Suppressor macrophage treated with lipopolysaccharide for 1 hour (primary cell): ENCODE measurements around the gene PTPRD.

Source experiments
- DNase-seq, 3 donors: peaks; one replicate each; pipeline ENCODE4 v3.0.0-alpha.2; 2020 to 2022

The PTPRD gene

DNA sequence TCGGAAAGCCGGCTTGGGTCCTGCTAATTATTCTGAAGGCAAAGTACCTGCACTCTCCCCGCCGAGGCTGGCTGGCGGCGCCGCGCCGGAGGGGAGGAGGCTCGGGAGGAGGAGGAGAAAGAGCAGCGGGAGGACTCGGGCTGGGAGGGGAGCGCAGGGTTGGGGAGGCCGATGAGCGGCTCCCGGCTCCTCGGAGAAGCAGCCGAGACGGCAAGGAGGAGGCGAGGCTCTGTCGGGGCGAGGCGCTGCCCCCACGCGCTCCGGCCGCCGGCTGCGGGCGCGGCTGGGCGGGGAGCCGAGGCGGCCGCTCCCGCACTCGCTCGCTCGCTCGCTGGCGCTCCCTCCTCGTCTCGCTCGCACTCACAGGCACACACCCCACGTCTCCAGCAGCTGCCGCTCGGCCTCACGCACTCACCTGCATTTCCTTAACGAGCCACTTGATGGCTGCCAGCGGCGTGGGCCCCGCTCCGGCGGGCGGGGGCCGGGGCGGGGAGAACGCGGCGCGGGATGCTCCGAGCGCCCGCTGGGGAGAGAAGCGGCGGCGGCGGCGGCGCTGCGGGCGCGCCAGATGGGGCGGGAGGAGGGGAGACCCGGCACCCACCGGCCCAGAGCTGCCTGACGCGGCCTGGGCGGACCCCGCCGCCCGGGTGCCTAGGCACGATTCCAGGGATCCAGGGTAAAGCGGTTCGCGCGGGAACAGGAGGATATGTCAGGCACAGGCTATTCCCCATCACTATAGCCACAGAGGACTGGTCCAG lies at the start of gene PTPRD:
Gene PTPRD (minus strand): TSS at position 362 of the 758 bp plus-strand sequence.
- peak in 1 of 3 donors; percentile 9 for DNase-seq

- DNase-seq, result no peak
Observed at GRCh38 chr9:10661994-10662393, 49.2 kb upstream of the PTPRD start.

DNA sequence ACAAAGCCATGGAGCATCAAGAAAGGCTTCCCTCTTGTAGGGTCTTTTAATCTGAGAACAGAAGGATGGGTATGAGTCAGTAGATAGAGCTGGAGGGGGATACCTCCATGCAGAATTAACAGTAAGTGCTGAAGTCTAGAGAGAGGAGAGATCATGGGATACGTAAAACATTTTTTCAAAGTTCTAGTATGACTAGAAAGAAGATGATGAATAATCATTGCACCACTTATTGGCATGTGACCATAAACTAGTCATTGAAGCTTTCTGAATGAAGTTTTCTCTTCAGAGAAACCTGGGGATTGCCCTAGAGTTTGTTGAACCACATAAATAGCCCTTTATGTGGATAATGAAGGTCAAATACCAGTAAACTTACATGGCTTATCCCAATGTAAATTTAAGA lies 48.6 kb upstream of the PTPRD start:
- no peak for DNase-seq

DNA sequence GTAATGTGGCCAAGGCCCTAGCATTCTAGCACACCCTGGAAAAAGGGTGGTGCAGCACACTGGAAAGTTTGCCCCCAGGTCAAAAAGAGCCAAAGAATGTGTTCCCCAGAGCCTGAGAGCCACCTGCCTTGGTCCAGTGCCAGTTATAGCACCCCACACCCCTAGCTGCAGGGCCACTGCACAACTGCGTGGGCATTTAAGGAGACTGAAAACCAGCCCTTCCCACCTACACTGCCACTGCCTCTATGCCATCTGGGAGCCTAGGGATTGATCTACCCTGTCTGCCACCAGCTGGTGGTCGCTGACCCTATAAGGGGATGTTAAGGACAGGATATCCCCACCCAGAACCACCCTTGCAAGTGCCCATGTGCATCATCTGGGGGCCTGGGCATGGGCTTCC lies 38.2 kb upstream of the PTPRD start:
- DNase-seq, result no peak

- no peak for DNase-seq
Observed at GRCh38 chr9:10649076-10649475, 36.3 kb upstream of the PTPRD start.

DNA sequence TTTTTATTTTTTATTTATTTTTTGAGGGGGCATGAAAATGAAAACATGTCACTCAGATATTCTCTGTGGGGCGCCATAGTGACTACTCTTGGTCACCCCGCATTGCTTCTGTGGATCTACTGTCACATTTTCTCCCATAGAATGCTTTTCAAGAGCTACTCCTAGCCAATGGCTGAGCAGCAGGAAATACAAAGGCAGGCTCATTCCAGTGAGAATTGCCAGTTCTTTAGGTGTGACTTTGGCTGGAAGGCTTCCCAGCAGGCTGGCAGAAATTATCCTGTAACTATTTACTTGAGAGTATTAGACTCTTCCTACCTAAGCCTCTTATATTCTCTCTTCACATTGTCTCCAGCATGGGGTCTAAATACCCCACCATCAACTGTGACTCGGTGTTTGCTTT lies 21.0 kb upstream of the PTPRD start:
- no peak for DNase-seq

DNA sequence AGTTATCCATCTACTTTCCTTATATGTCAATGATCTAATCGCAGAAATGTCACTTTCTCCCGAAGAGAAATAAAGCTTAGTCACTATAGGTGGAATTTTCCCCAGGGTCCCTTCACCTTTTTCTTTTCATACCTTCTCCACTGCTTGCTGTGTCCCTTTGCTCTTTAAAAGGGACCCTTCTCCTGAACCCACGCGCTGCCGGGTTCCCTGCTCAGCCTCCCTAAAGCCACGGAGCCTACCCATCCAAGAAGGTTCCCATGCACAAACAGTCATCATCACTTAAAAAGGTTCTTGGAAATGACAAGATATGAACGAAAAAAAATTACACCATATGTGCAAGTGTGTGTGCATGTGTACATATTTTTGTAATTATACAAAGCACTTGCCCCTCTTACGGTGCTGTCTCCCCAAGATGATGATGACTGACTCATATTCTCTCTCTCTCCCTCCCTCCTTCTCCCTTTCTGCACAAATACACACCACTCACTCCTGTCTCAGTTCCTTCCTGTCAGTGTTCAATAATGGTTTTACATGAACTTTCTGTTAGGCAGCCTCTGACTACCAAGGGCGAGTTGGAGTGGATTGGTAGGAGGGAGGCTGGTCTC lies 1.5 kb upstream of the PTPRD start:
- DNase-seq, result no peak

DNA sequence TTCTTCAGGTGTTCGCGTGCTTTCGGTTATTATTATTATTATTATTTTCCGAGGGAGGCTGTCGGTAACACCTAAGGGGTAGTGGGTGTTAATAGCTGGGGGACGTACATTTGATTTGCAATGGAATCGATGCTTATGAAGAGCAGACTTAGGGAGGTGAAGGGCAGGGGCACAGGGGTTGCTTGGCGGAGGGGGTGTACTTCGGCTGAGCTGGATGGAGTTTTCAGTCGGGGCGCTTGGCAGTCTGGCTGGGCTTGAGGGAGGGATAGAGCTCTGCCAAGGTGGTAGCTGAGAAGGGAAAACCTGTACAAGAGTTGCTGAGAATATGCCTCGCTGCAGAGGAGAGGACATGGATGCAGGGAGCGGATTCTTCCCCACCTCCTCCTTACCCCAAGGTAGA lies 617 bp upstream of the PTPRD start:
- no peak for DNase-seq

DNA sequence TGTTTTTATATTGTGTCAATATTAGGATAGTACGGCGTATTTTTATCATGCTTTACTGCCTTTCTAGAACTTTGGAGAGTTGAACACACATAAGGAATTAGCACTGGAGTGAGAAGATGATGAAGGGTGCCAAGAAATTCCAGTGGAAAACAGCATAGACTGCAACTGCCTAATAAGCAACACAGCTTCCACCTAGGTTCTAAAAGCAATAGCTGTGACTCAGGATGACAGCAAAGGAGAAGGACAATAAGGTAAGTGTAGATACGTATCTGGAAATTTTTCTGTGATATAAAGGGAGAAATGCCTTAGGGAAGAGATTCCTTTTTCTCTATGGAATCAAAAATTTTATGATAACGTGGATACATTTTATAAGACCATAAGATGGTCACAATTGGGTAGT lies 7.4 kb downstream of the PTPRD start:
- no peak for DNase-seq

DNA sequence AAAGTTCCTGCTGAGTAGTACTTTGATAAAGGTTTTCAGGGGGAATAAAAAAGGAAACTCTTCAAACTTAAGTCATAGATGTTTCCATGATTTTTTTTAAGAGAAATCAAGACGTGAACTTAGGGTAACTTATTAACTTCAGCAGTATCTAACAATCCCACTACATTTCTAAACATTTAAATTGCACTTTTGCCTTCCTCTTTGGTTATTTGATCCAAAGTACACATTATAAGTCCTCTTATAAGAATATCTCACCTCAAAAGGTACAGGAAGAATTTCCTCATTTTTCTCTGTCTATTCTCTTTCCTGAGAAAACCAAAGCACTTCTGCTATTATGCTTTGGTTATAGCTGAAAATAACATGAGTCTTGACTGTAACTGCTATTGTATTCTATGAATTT lies 7.9 kb downstream of the PTPRD start:
- no peak for DNase-seq

DNA sequence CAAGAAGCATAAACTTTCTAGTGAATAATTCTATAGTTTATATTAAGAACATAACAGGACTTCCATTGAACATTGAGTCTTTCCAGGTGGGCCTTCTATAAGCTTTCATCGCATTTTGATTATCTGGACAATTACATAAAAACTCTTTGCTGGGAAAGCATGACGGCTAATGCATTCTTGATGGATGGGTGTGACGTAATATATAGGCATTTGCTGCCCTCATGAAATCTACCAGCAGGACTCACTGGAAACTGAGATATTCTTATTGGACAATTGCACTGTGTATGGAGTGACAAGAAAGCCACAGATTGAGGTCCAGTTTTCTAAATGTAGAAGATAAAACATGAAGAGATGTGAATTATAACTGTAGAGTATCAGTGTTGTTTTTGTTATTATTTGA lies 15.0 kb downstream of the PTPRD start:
- no peak for DNase-seq

GRCh38 chr9:10594482-10594881 lies 18.3 kb downstream of the PTPRD start:
- no peak for DNase-seq

DNA sequence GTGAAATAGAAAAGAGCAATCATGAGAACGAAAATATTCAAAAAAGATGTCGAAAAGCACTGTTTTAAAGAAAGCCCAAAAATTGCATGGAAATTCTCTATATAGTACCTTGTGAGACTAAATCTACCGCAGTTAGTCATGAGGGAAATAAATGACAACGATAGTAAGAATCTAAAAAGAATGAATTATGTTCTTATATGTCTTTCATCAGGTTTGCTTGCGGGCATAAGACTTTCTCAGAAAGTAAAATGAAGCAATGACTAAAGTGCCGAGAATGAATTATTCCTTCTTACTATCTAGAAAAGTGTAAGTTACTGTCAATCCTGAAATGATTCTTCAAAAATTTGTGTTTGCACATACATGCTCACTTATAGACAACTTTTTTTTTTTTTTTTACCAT lies 26.4 kb downstream of the PTPRD start:
- no peak for DNase-seq

DNA sequence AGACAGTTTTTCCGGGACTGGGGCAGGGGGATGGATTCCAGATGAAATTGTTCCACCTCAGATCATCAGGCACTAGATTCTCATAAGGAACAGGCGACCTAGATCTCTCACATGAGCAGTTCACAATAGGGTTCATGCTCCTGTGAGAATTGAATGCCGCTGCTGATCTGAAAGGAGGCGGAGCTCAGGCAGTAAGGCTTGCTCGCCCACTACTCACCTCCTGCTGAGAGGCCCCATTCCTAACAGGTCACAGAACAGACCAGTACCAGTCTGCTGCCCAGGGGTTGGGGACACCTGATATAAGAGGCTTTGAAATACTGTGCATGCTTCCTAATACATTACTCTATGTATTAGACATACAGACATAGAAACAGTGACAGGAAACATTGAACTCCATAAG lies 41.1 kb downstream of the PTPRD start:
- DNase-seq, result no peak

DNA sequence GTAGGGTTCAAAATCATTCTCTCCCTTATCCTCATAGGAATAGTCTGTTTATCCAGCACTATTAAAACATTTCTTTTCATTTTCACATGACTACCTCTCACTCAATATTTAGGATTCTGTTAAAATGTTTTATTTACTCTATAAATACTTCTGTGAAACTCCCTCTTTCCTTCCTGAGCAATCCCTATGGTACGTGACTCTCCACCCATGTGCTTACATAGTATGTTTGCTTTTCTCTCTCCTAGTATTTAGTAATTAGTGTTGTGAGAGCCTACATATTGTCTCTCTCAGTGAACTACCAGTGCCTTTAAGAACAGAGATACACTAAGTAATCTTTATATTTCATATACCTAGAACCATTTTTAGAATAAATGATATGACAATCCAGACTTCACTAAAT lies 46.0 kb downstream of the PTPRD start:
- DNase-seq, result no peak

DNA sequence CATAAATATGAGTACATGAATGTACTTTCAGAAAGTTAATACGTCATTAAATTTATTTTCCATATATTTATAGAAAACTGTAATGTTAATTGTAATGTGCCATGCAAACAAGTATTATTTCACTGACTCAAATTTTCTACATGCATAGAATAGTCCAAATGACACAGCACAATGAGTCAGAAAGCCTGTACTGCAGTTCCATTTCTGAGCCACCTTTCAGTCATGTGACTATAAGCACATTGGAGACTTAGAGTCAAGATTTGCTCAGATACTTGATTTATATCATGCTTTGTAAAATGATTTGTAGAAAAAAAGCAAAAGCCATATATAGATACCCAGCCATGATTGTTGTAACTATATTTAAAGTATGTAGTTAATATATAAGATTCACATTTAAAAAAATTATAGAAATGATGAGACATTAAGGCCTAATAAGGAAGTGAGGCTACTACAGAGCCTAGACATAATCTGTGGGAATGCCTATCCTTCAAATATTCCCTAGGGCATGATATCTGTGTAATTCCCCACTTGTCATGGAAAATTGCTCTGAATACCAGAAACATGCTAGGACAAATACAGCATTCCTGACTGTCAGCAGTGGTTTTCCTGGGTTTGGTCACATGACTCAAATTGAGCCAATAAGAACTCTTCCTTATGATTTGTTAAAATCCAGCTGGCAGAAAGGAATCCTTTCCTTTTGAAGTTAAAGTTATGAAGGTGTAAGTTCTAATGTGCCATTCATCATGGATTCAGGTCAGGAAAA lies 50.0 kb downstream of the PTPRD start:
- no peak for DNase-seq

DNA sequence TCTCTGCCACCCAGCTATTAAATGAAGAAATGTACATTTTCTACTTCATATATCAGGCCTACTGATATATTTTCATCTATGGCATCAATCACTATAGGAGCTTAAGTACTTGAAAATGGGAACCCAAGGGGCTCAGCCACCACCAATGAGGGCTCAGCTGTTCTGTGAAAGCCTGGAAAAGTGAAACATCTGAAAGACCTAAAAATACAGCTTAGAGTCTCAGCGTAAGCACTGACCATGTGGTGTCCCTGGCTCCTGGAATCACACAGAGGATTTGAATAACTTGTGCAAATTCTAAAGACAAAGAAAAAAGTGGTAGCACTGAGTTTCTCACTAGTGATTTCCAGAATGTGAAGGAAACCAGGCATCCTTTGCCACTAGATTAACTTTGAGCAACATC lies 64.5 kb downstream of the PTPRD start:
- no peak for DNase-seq

GRCh38 chr9:10538073-10538472 lies 74.7 kb downstream of the PTPRD start:
- DNase-seq, result no peak

GRCh38 chr9:10534850-10535249 lies 78.0 kb downstream of the PTPRD start:
- DNase-seq, result no peak

GRCh38 chr9:10525972-10526371 lies 86.8 kb downstream of the PTPRD start:
- no peak for DNase-seq

- no peak for DNase-seq
Observed at GRCh38 chr9:10523164-10523563, 89.6 kb downstream of the PTPRD start.

- no peak for DNase-seq
Observed at GRCh38 chr9:10512144-10512543, 100.7 kb downstream of the PTPRD start.

GRCh38 chr9:10488937-10489336 lies 123.9 kb downstream of the PTPRD start:
- no peak for DNase-seq

DNA sequence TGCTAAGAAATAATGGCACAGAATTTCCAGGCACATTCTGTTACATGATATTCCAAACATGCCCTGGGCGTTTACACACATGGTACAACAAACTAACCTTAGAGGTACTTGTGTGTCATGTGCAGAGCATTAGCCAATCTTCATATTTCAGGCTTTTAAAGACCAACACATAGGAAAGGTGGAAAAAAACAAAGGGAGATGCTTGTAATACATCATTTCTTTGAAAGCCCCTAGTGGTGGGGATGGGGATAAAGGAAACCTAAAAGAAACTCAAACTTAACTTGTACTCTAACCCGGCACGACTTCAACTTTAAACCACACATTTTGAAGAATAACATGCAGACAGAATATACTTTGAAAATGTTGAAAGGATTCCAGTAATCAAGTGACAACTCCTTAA lies 133.6 kb downstream of the PTPRD start:
- DNase-seq, result no peak
